GM18499 (cell line): ENCODE measurements around the gene SLC6A16.
"Not testable (repeated sequence)": the region's sequence is repeated elsewhere in the genome, so short reads cannot be mapped to it uniquely, and the experiment has no call there.

Source experiments
- ATAC-seq: cut with Tn5 transposase; IDR thresholded peaks from one replicate; pipeline ENCODE4 v1.9.1; 2021; ENCODE audit warnings: moderate number of reproducible peaks; ENCODE audit not compliant: insufficient read depth, unreplicated experiment

The SLC6A16 gene

DNA sequence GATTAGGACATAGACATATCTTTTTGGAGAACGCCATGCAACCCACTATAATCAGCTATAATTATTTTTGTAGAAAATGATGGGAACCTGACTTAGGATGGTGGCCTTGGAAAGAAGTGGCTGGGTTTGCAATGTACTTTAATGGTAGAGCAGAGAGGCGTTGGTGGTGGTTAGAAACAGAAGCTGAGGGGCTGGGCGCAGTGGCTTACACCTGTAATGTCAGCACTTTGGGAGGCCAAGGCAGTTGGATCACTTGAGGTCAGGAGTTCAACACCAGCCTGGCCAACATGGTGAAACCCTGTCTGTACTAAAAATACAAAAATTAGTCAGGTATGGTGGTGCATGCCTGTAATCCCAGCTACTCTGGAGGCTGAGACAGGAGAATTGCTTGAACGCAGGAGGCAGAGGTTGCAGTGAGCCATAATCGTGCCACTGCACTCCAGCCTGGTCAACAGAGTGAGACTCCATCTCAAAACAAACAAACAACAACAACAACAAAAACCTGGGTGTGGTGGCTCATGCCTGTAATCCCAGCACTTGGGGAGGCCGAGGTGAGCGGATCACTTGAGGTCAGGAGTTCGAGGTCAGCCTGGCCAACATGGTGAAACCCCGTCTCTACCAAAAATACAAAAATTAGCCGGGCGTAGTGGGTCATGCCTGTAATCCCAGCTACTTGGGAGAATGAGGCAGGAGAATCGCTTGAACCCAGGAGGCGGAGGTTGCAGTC, 7.9 kb upstream of the SLC6A16 start:
- ATAC-seq = not testable (repeated sequence)

- no peak for ATAC-seq
These were observed 6.6 kb upstream of the SLC6A16 start for GRCh38 chr19:49331616-49332055.

DNA sequence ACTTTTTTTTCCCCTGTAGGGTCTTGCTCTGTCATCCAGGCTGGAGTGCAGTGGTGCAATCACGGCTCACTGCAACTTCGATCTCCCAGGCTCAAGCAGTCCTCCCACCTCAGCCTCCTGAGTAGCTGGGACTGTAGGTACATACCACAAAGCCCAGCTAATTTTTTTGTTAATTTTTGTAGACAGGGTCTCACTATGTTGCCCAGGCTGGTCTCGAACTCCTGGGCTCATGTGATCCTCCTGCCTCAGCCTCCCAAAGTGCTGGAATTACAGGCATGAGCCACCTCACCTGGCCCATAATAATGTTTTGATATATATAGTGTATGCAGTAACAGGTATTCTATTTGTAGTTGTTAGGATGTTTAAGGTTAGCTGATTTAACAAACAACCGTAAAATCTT, 6.2 kb upstream of the SLC6A16 start:
- not testable (repeated sequence) for ATAC-seq

- no peak for ATAC-seq
These were observed 3.8 kb upstream of the SLC6A16 start for GRCh38 chr19:49328741-49329140.

GRCh38 chr19:49327878-49328544, 3.0 kb upstream of the SLC6A16 start:
- ATAC-seq = no peak

- no peak for ATAC-seq
These were observed 1.2 kb upstream of the SLC6A16 start for GRCh38 chr19:49326165-49326704.

DNA sequence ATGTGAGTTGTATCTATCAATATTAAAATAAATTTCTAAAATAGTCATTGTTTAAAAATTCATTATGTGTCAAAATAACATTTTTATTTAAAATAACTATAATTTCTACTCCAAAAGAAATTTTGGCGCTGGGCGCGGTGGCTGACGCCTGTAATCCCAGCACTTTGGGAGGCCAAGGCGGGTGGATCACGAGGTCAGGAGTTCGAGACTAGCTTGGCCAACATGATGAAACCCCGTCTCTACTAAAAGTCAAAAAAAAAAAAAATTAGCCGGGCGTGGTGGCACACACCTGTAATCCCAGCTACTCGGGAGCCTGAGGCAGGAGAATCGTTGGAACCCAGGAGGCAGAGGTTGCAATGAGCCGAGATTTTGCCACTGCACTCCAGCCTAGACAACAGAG, 765 bp upstream of the SLC6A16 start:
- ATAC-seq = not testable (repeated sequence)

DNA sequence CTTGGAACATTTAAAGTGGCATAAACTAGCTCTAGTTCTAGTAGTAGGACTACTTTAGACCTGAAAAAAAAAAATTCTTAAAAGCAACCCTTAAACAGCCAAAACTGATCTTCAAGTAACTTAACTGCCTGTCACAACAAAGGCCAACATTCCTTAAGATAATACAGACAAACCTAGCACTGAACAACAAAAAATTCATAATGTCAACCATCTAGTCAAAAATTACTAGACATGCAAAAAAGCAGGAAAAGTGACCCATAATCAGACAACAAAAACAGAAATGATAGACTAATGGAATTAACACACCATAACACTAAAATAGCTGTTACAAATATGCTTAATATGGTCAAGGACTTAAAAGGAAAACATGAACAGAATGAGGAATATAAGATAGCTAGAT, 6.7 kb downstream of the SLC6A16 start:
- no peak for ATAC-seq

- ATAC-seq = no peak
These were observed 8.7 kb downstream of the SLC6A16 start for GRCh38 chr19:49316284-49316683.

DNA sequence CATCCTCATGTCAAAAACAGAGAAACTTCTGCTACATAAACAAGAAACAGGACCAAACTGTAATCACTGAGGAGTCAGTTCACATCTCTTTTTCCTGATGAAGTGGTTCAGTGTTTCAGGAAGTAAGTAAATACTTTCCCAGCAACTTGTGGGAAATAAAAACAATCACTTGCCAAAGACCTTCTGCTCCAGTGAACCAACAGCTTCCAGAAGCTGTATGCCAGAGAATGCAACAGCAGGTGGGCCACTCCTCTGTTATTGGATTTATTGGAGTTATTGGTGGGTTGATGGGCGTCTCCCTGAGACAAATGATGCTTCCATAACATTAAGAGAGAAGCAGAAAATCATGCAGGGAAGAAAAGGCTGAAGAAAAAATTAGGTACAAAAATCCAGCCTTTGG, 9.9 kb downstream of the SLC6A16 start:
- no peak for ATAC-seq

GRCh38 chr19:49309087-49309486, 15.9 kb downstream of the SLC6A16 start:
- no peak for ATAC-seq

DNA sequence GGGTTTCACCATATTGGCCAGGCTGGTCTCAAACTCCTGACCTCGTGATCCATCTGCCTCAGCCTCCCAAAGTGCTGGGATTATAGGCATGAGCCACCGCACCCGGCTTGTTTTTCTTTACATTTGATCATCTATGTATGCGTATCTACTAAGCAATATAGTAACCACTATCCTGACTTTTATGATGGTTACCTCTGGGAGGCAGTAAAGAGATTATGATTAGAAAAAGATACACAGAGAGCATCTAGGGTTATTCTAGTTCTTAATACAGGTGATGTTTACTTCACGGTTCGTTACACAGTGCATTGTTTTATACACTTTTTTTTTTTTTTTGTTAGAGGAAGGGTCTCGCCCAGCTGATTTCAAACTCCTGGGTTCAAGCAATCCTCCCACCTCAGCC, 18.3 kb downstream of the SLC6A16 start:
- not testable (repeated sequence) for ATAC-seq

GRCh38 chr19:49301866-49302252, 23.1 kb downstream of the SLC6A16 start:
- ATAC-seq = no peak

GRCh38 chr19:49301165-49301865, 23.7 kb downstream of the SLC6A16 start:
- ATAC-seq = no peak

DNA sequence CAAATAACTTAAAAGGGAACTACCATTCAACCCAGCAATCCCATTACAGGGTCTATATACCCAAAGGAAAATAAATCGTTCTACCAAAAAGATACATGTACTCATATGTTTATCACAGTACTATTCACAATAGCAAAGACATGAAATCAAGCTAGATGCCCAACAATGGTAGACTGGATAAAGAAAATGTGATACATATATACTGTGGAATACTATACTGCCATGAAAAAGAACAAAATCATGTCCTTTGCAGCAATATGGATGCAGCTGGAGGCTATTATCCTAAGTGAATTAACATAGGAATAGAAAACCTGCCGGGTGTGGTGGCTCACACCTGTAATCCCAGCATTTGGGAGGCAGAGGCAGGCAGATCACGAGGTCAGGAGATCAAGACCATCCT, 26.3 kb downstream of the SLC6A16 start:
- not testable (repeated sequence) for ATAC-seq

DNA sequence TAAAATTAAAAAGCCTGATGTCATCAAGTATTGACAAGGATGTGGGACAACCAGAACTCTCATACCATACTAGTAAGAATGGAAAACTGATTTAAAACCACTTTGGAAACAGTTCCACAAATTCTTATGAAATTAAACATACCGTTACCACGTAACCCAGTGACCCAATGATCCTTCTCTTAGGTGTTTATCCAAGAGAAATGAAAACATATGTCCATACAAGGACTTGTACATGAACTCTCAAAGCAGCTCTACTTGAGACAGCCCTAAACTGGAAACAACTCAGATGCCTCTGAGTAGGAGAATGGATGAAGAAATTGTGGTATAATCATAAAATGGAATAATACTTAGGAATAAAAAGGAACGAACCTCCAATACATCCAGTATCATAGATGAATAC, 27.6 kb downstream of the SLC6A16 start:
- ATAC-seq = no peak

DNA sequence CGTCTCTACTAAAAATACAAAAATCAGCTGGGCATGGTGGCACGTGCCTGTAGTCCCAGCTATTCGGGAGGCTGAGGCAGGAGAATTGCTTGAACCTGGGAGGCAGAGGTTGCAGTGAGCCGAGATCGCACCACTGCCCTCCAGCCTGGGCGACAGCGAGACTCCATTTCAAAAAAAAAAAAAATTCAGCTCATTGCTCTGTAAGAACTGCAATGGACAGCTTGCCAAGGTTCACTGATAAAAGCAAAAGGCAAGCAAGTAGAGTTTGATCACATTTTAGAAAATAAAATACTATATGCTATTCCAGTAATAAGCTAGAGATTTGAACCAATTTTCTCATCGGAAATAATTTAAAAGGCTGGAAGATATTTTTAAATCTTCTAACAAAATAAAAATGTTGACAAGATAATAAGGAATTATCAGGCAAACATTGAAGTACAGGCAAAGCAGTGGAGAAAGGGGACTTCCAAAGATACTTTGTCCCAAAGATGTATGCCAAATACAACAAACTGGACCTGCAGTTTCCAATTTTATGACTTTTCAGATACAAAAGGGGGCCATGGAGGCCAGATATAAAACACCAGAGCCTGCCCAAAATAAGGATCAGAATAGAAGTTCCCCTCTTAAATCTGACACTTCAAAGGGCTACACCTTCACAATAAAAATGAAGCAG, 29.6 kb downstream of the SLC6A16 start:
- ATAC-seq = no peak

DNA sequence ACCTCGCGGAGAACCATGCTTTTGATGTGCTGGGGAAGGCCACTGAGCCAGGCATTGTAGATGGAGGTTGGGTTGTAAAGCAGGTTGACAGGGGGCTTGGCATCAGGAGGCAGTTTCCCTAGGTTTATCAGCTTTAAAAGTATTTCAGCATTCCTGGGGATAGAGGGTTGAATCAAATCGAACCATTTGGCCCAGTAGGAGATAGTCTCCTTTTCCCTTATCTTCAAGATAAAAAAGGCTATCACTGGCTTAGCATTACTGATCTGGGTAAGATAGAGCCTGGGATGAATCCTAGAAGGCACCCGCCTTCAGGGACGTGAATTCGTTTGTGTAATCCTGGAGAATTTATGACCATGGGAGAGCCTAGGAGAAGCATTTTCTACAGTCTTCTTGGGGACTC, 30.6 kb downstream of the SLC6A16 start:
- no peak for ATAC-seq

- no peak for ATAC-seq
These were observed 34.5 kb downstream of the SLC6A16 start for GRCh38 chr19:49290517-49290916.

- not testable (repeated sequence) for ATAC-seq
These were observed 35.7 kb downstream of the SLC6A16 start for GRCh38 chr19:49289286-49289685.
